Loucy (cell line): Measurements from ENCODE around the gene STAT3.

Experiments used
- CTCF ChIP-seq: fragments of 200-600 bp; sonication (generic); conservative IDR thresholded peaks from 2 replicates; pipeline ENCODE4 v1.5.1; 2014; ENCODE audit warnings: mild to moderate bottlenecking, antibody characterized with exemption, low read length
- EZH2phosphoT487 ChIP-seq: fragments of 200-600 bp; IDR thresholded peaks from 2 replicates; pipeline ENCODE4 v1.6.1; 2018; ENCODE audit warnings: antibody characterized with exemption, mild to moderate bottlenecking, moderate library complexity, borderline replicate concordance

GRCh38 chr17:42334677-42335076 lies 53.6 kb downstream of the STAT3 start:
- TF ChIP-seq CTCF (peak; percentile 26; the same call in 1 of the 2 replicates), EZH2phosphoT487 (no peak)
